NCI-H524 treated with DMSO at 0.1 percent for 48 hours (cell line): ENCODE results near the gene SEMA3B.

ENCODE experiments used
- DNase-seq: peaks from one replicate; lab custom pipeline; 2025; lab: John Stamatoyannopoulos, UW

SEMA3B gene

GRCh38 chr3:50317300-50317699 lies 48.4 kb downstream of the SEMA3B start:
- DNase-seq = no peak

GRCh38 chr3:50318163-50318562 lies 49.2 kb downstream of the SEMA3B start:
- DNase-seq = no peak

- no peak for DNase-seq
These were observed 49.7 kb downstream of the SEMA3B start for GRCh38 chr3:50318615-50319014.

GRCh38 chr3:50319181-50319893 lies 50.4 kb downstream of the SEMA3B start:
- no peak for DNase-seq

- DNase-seq = no peak
These were observed 51.1 kb downstream of the SEMA3B start for GRCh38 chr3:50319894-50320625.

- DNase-seq = no peak
These were observed 51.9 kb downstream of the SEMA3B start for GRCh38 chr3:50320853-50321335.

- no peak for DNase-seq
These were observed 52.6 kb downstream of the SEMA3B start for GRCh38 chr3:50321336-50322114.

GRCh38 chr3:50322115-50322385 lies 53.1 kb downstream of the SEMA3B start:
- DNase-seq = no peak

GRCh38 chr3:50322386-50323091 lies 53.6 kb downstream of the SEMA3B start, which contains the start of gene HYAL2:
HYAL2 (minus strand) TSS chr3:50322745; CDS start chr3:50320489, 2,256 bp downstream.
- DNase-seq = no peak

GRCh38 chr3:50323092-50323600 lies 54.2 kb downstream of the SEMA3B start:
- DNase-seq = no peak

- no peak for DNase-seq
These were observed 54.8 kb downstream of the SEMA3B start for GRCh38 chr3:50323614-50324199.

- peak; percentile 3 for DNase-seq
These were observed 55.6 kb downstream of the SEMA3B start for GRCh38 chr3:50324351-50325112.

- DNase-seq = no peak
These were observed 56.1 kb downstream of the SEMA3B start for GRCh38 chr3:50325113-50325480.

GRCh38 chr3:50325497-50326181 lies 56.7 kb downstream of the SEMA3B start:
- DNase-seq = no peak

GRCh38 chr3:50326182-50326541 lies 57.2 kb downstream of the SEMA3B start:
- no peak for DNase-seq

GRCh38 chr3:50327129-50327528 lies 58.2 kb downstream of the SEMA3B start:
- DNase-seq = no peak
